Caco-2 (cell line): ENCODE results near the gene HABP2. TPM values are rescaled to one million over a fixed set of nuclear protein-coding genes. Genes with fewer than 3 reads are reported as not detected.

Experiments
- BruUV-seq: library from RNA; stranded (reverse); fragments of 400-500 nt; replicated peaks from 2 replicates; lab custom pipeline; 2021; lab: Mats Ljungman, UMichigan
- CTCF ChIA-PET: fragments of 300-600 bp; sonication (Branson Sonifier 250); formaldehyde crosslinking; loops from one replicate; lab custom pipeline; 2022; ENCODE audit warnings: antibody characterized with exemption; lab: Charles Lee
- POLR2A ChIA-PET: fragments of 300-600 bp; sonication (Branson Sonifier 250); formaldehyde crosslinking; loops from one replicate; lab custom pipeline; 2022; ENCODE audit warnings: antibody characterized with exemption; lab: Charles Lee
- DNase-seq, 2 experiments: peaks; one replicate each; pipeline versions ENCODE4 v3.0.0 to v3.0.0-alpha.2; 2020 to 2022
- H3K27me3 ChIP-seq: replicated peaks from 2 replicates; pipeline ENCODE4 v1.6.0; 2011; ENCODE audit warnings: low read length; ENCODE audit not compliant: control insufficient read depth, insufficient read depth
- H3K36me3 ChIP-seq: 2 replicates; pipeline ENCODE4 v1.5.1; 2011; ENCODE audit warnings: low read length; ENCODE audit not compliant: control insufficient read depth, insufficient read depth
- H3K4me1 ChIP-seq: fragments of 250-450 bp; sonication (Bioruptor Pico); 2 replicates; pipeline ENCODE4 v1.5.1; 2020; ENCODE audit warnings: mild to moderate bottlenecking
- H3K4me3 ChIP-seq: 2 replicates; pipeline ENCODE4 v1.5.1; 2011; ENCODE audit warnings: low read depth, mild to moderate bottlenecking, control low read depth, low read length
- H3K9me3 ChIP-seq: fragments of 250-450 bp; sonication (Bioruptor Pico); 2 replicates; pipeline ENCODE4 v1.5.1; 2020; ENCODE audit warnings: mild to moderate bottlenecking, moderate library complexity
- H3K27ac Mint-ChIP-seq: one replicate; pipeline ENCODE4 v1.8.0; 2022; ENCODE audit warnings: mixed read lengths; ENCODE audit not compliant: unreplicated experiment
- H3K27me3 Mint-ChIP-seq: one replicate; pipeline ENCODE4 v1.8.0; 2022; ENCODE audit warnings: mixed read lengths; ENCODE audit not compliant: insufficient read depth, unreplicated experiment
- H3K36me3 Mint-ChIP-seq: one replicate; pipeline ENCODE4 v1.8.0; 2022; ENCODE audit warnings: mild to moderate bottlenecking, mixed read lengths; ENCODE audit not compliant: insufficient read depth, unreplicated experiment
- H3K4me1 Mint-ChIP-seq: one replicate; pipeline ENCODE4 v1.8.0; 2022; ENCODE audit warnings: low read depth, mixed read lengths; ENCODE audit not compliant: unreplicated experiment
- H3K4me3 Mint-ChIP-seq: one replicate; pipeline ENCODE4 v1.8.0; 2022; ENCODE audit warnings: mild to moderate bottlenecking, moderate library complexity, mixed read lengths; ENCODE audit not compliant: unreplicated experiment
- H3K9me3 Mint-ChIP-seq: one replicate; pipeline ENCODE4 v1.8.0; 2022; ENCODE audit warnings: mixed read lengths; ENCODE audit not compliant: unreplicated experiment
- intact Hi-C: fragments of 100-400 bp; cut with micrococcal nuclease; formaldehyde crosslinking; loops from one replicate; pipeline ENCODE4 v1.10.0; 2022; ENCODE audit not compliant: unreplicated experiment
- total RNA-seq: library from RNA; stranded (reverse); gene quantifications from 2 replicates; pipeline ENCODE4 v1.2.3, GENCODE V29; 2022
- TF ChIP-seq, protein P1 (sequence below), 2 experiments: fragments of 200-600 bp in 1 of 2; IDR thresholded peaks; 1 replicate in 1 of 2; 2 replicates in 1 of 2; pipeline versions ENCODE4 v1.5.1 to v1.8.0; 2011 to 2022; ENCODE audit warnings: antibody characterized with exemption in 1 of 2, control low read depth in 1 of 2, inconsistent platforms in 1 of 2, low read depth in 1 of 2, low read length in 1 of 2, mild to moderate bottlenecking in 1 of 2, moderate library complexity in 1 of 2; ENCODE audit not compliant: insufficient read depth in 1 of 2, severe bottlenecking in 1 of 2, unreplicated experiment in 1 of 2

HABP2 gene
- total RNA-seq, 1 experiment from 2014 or later = 21.0 TPM

GRCh38 chr10:113533801-113534200 is 19.1 kb upstream of the HABP2 start:
- no peak for DNase-seq

DNA sequence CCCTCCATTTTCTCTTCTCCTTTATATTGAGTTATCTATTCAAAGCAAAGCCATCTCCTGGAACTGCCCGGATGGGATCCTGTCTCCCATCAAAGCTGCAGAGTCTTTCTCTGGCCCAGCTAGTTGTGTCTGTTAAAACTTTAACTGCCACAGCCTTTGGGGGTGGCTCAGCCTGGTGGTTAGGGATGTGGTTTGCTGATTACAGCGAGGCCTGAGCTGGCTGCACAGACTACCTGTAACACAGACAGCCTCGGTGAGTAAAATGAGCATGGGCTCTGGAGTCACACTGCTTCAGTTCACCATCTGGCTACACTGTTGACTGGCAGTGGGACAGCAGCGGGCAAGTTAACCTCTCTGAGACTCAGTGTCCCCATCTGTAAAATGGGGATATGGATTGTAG is 18.4 kb upstream of the HABP2 start:
- CTCF ChIA-PET = no interaction called here
- Histone ChIP-seq H3K4me3 (no peak overlapping the region), H3K9me3 (0 out of 2 replicates have a peak, but pooled peaks cover 3% of the 10 kb centered on the region), H3K27me3 (no peaks in the 10 kb centered on the region), H3K36me3 (no peaks in the 10 kb centered on the region), H3K4me1 (peaks cover 20% of the 10 kb centered on the region)
- BruUV-seq = no TSS peak
- DNase-seq = no peak
- H3K27ac Mint-ChIP-seq = no peak overlapping the region
- POLR2A ChIA-PET = no interaction called here
- TF ChIP-seq, protein P1, sequence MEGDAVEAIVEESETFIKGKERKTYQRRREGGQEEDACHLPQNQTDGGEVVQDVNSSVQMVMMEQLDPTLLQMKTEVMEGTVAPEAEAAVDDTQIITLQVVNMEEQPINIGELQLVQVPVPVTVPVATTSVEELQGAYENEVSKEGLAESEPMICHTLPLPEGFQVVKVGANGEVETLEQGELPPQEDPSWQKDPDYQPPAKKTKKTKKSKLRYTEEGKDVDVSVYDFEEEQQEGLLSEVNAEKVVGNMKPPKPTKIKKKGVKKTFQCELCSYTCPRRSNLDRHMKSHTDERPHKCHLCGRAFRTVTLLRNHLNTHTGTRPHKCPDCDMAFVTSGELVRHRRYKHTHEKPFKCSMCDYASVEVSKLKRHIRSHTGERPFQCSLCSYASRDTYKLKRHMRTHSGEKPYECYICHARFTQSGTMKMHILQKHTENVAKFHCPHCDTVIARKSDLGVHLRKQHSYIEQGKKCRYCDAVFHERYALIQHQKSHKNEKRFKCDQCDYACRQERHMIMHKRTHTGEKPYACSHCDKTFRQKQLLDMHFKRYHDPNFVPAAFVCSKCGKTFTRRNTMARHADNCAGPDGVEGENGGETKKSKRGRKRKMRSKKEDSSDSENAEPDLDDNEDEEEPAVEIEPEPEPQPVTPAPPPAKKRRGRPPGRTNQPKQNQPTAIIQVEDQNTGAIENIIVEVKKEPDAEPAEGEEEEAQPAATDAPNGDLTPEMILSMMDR (IDR thresholded peaks at IDR 0.05; ENCODE audit: insufficient read depth in 1 of 2, low read depth in 1 of 2, low read length in 1 of 2, severe bottlenecking in 1 of 2, unreplicated experiment in 1 of 2) = no peak
- no peak overlapping the region for H3K4me3 Mint-ChIP-seq
- intact Hi-C loops = no loop called here
- no peaks in the 10 kb centered on the region for H3K36me3 Mint-ChIP-seq
- H3K9me3 Mint-ChIP-seq = no peaks in the 10 kb centered on the region
- H3K27me3 Mint-ChIP-seq = no peaks in the 10 kb centered on the region
- H3K4me1 Mint-ChIP-seq = peaks cover 17% of the 10 kb centered on the region

More at GRCh38 chr10:113533801-113534200, 19.1 kb upstream of the HABP2 start:
- H3K36me3 ChIP-seq = no peaks in the 10 kb centered on the region
- 0 out of 2 replicates have a peak, but pooled peaks cover 3% of the 10 kb centered on the region for H3K9me3 ChIP-seq
- POLR2A ChIA-PET = no interaction called here
- CTCF ChIA-PET = no interaction called here
- no TSS peak for BruUV-seq
- no peak overlapping the region for H3K4me3 ChIP-seq
- no peak overlapping the region for H3K27ac Mint-ChIP-seq
- no peaks in the 10 kb centered on the region for H3K27me3 ChIP-seq
- peaks cover 11% of the 10 kb centered on the region for H3K4me1 Mint-ChIP-seq
- H3K4me3 Mint-ChIP-seq = no peak overlapping the region
- peaks cover 14% of the 10 kb centered on the region for H3K4me1 ChIP-seq
- H3K27me3 Mint-ChIP-seq = no peaks in the 10 kb centered on the region
- intact Hi-C loops = no loop called here
- no peaks in the 10 kb centered on the region for H3K9me3 Mint-ChIP-seq
- TF ChIP-seq, protein P1 (IDR thresholded peaks at IDR 0.05; ENCODE audit: insufficient read depth in 1 of 2, low read depth in 1 of 2, low read length in 1 of 2, severe bottlenecking in 1 of 2, unreplicated experiment in 1 of 2) = no peak
- H3K36me3 Mint-ChIP-seq = no peaks in the 10 kb centered on the region

- Histone ChIP-seq H3K4me3 (no peak overlapping the region), H3K27me3 (no peaks in the 10 kb centered on the region), H3K4me1 (peaks cover 47% of the 10 kb centered on the region), H3K36me3 (no peaks in the 10 kb centered on the region), H3K9me3 (0 out of 2 replicates have a peak, but pooled peaks cover 3% of the 10 kb centered on the region)
- Mint-ChIP-seq H3K27me3 (no peaks in the 10 kb centered on the region), H3K27ac (no peak overlapping the region), H3K9me3 (no peaks in the 10 kb centered on the region), H3K4me1 (peaks cover 39% of the 10 kb centered on the region), H3K4me3 (no peak overlapping the region), H3K36me3 (no peaks in the 10 kb centered on the region)
- TF ChIP-seq, protein P1 (IDR thresholded peaks at IDR 0.05; ENCODE audit: insufficient read depth in 1 of 2, low read depth in 1 of 2, low read length in 1 of 2, severe bottlenecking in 1 of 2, unreplicated experiment in 1 of 2) = no peak
- CTCF ChIA-PET = interaction anchor here (0.7 kb wide), 1 partner anchor 485 kb away, joined by 4 read pairs; no protein-coding TSS in a partner anchor
- intact Hi-C loops = no loop called here
- POLR2A ChIA-PET = no interaction called here
- no TSS peak for BruUV-seq
- no peak for DNase-seq
Measured at GRCh38 chr10:113537672-113538071, 15.2 kb upstream of the HABP2 start.
